Purkinje cell (primary cell): ENCODE results near the gene SIPA1L2. TPM values are rescaled to one million over a fixed set of nuclear protein-coding genes. Genes with fewer than 3 reads are reported as not detected.

ENCODE experiments used
- polyA plus RNA-seq: library from polyadenylated mRNA; unstranded; fragments of >200 nt; fragmentation: Nextera tagmentation; gene quantifications from 2 replicates; pipeline ENCODE4 v1.2.1, GENCODE V29; 2014

Gene SIPA1L2
- 3.1 and 6.0 TPM in 2 replicates for polyA plus RNA-seq

GRCh38 chr1:232630047-232630893, at the start of gene SIPA1L2:
Gene SIPA1L2, minus strand, starts transcription at chr1:232630133. Its CDS starts 114,794 bp downstream, at chr1:232515339.

Other genes with a start within 250 kb of the SIPA1L2 start
- gene MAP10, start 175.3 kb upstream of the SIPA1L2 start, polyA plus RNA-seq = 1.2 and 1.5 TPM in 2 replicates